GM08714 (cell line): Measurements from ENCODE around the gene HMGCS2.

Experiments used
- H3K4me3 ChIP-seq: fragments of 200-500 bp; sonication (Bioruptor generic); 2 replicates; pipeline ENCODE4 v1.5.1; 2014; ENCODE audit warnings: mild to moderate bottlenecking, low read length, inconsistent platforms
- ZNF274 ChIP-seq: IDR thresholded peaks from 2 replicates; pipeline ENCODE4 v1.6.1; 2012; ENCODE audit warnings: mild to moderate bottlenecking, low read depth, low read length

Gene HMGCS2

GRCh38 chr1:119768778-119769177 is at the start of gene HMGCS2:
TSS of gene HMGCS2 (minus strand) at chr1:119768905. CDS start at chr1:119768844, 61 bp downstream.
- TF ChIP-seq ZNF274 = no peak
- H3K4me3 ChIP-seq = no peak within 1 kb of the TSS

- TF ChIP-seq ZNF274 = no peak
Measured at GRCh38 chr1:119818181-119818580, 49.5 kb upstream of the HMGCS2 start.

GRCh38 chr1:119816407-119816806 is 47.7 kb upstream of the HMGCS2 start:
- no peak for TF ChIP-seq ZNF274

More at GRCh38 chr1:119818181-119818580, 49.5 kb upstream of the HMGCS2 start:
- no peak overlapping the region for H3K4me3 ChIP-seq

GRCh38 chr1:119815928-119816327 is 47.2 kb upstream of the HMGCS2 start:
- no peak overlapping the region for H3K4me3 ChIP-seq
- no peak for TF ChIP-seq ZNF274

More at GRCh38 chr1:119816407-119816806, 47.7 kb upstream of the HMGCS2 start:
- no peak overlapping the region for H3K4me3 ChIP-seq

- H3K4me3 ChIP-seq = no peak overlapping the region
- no peak for TF ChIP-seq ZNF274
Measured at GRCh38 chr1:119815361-119815760, 46.7 kb upstream of the HMGCS2 start.

- no peak for TF ChIP-seq ZNF274
- no peak overlapping the region for H3K4me3 ChIP-seq
Measured at GRCh38 chr1:119814288-119814687, 45.6 kb upstream of the HMGCS2 start.

GRCh38 chr1:119811985-119812557 is 43.4 kb upstream of the HMGCS2 start:
- no peak overlapping the region for H3K4me3 ChIP-seq

GRCh38 chr1:119811387-119811786 is 42.7 kb upstream of the HMGCS2 start, which contains the start of gene REG4:
TSS of gene REG4 (minus strand) at chr1:119811460. CDS start at chr1:119808769, 2,691 bp downstream.
- TF ChIP-seq ZNF274 = no peak

More at GRCh38 chr1:119811985-119812557, 43.4 kb upstream of the HMGCS2 start:
- TF ChIP-seq ZNF274 = no peak

GRCh38 chr1:119808972-119809550 is 40.4 kb upstream of the HMGCS2 start:
- H3K4me3 ChIP-seq = no peak overlapping the region
- no peak for TF ChIP-seq ZNF274

More at GRCh38 chr1:119811387-119811786, 42.7 kb upstream of the HMGCS2 start, which contains the start of gene REG4:
- H3K4me3 ChIP-seq = no peak within 1 kb of the TSS

GRCh38 chr1:119808491-119808890 is 39.8 kb upstream of the HMGCS2 start:
- no peak overlapping the region for H3K4me3 ChIP-seq
- TF ChIP-seq ZNF274 = no peak

- H3K4me3 ChIP-seq = no peak overlapping the region
- no peak for TF ChIP-seq ZNF274
Measured at GRCh38 chr1:119806489-119806888, 37.8 kb upstream of the HMGCS2 start.

- TF ChIP-seq ZNF274 = no peak
- H3K4me3 ChIP-seq = no peak overlapping the region
Measured at GRCh38 chr1:119805746-119806145, 37.0 kb upstream of the HMGCS2 start.

- H3K4me3 ChIP-seq = no peak overlapping the region
- no peak for TF ChIP-seq ZNF274
Measured at GRCh38 chr1:119805247-119805646, 36.5 kb upstream of the HMGCS2 start.

GRCh38 chr1:119799599-119800177 is 31.0 kb upstream of the HMGCS2 start:
- no peak overlapping the region for H3K4me3 ChIP-seq
- no peak for TF ChIP-seq ZNF274

- TF ChIP-seq ZNF274 = no peak
Measured at GRCh38 chr1:119799003-119799402, 30.3 kb upstream of the HMGCS2 start.

More at GRCh38 chr1:119799003-119799402, 30.3 kb upstream of the HMGCS2 start:
- H3K4me3 ChIP-seq = no peak overlapping the region
